Spleen (tissue), 7 donors: ENCODE results near the gene IPCEF1.

Experiments
- CTCF ChIP-seq, 11 experiments: fragments of 200-600 bp in 7 of 11; fragments of 450-650 bp in 4 of 11; sonication (generic) in 4 of 11; IDR thresholded peaks in 8 of 11; conservative IDR thresholded peaks in 3 of 11; 1 replicate in 7 of 11; 2 replicates in 4 of 11; pipeline versions ENCODE4 v1.4.0 to v1.8.0; 2016 to 2021; ENCODE audit warnings: antibody characterized with exemption in 11 of 11, inconsistent platforms in 4 of 11, mild to moderate bottlenecking in 1 of 11
- POLR2A ChIP-seq, 3 donors: fragments of 450-650 bp; IDR thresholded peaks; one replicate each; pipeline ENCODE4 v1.5.1; 2017; ENCODE audit warnings: antibody characterized with exemption in 3 of 3, mild to moderate bottlenecking in 1 of 3
- donor health status: DM: no; HTN: no; CAD: no; lungs with moderate emphysema.
- donor health status: DM: no; HTN: no; CAD: no.
- donor health status: DM: no; HTN: no; CAD: no.

DNA sequence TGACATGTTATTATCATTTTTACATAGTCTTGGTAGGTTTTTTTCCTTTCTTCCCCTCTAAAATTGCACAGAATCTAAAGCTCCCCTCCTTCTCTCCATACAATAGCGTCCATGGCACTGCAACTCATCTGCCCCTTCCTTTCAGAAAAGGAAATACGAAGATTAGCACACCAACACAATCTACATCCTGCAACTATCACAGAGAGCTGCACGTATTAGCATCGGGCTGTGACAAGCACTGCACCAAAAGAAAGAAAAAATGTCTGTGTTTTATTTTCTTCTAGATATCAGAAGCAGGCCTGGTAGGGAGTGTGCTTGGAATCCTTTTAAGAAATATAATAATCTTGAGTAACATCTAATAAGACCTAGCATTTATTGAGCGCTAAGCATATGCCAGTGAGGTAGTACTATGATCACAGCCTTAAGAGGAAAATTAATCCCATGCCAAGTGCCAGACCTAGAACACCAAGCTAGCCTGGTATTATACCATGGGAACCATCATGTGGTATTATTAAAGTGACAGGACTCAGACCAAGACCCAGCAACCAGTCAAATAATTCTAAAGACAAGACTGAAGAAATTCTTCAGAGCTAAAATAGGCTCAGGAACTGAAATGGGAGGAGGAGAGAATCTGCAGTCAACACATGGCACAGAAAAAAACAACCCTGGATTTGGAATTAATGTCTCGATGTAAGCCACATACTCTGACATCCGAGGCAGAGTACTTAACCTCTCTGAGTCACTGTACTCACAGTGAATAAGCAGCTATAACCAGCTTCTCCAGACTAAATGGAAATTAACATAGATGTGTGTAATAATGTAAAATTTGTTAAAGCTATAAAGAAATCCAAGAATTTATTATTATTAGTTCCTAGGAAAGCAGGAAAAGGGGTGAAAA lies 124.3 kb downstream of the IPCEF1 start:
- TF ChIP-seq CTCF (IDR thresholded peaks at IDR 0.05 in 8 of 11, conservative IDR thresholded peaks at IDR 0.05 in 3 of 11), result no peak
- TF ChIP-seq POLR2A (IDR thresholded peaks at IDR 0.05), result no peak
